Loucy (cell line): Measurements from ENCODE around the gene DCDC1.

Experiments used
- H2AFZ ChIP-seq: fragments of 200-600 bp; sonication (generic); 2 replicates; pipeline ENCODE4 v1.6.0; 2016; ENCODE audit warnings: antibody characterized with exemption, mild to moderate bottlenecking, low read length, moderate library complexity
- H3F3A ChIP-seq: fragments of 200-600 bp; 2 replicates; pipeline ENCODE4 v1.6.0; 2016; ENCODE audit warnings: antibody characterized with exemption, low read depth, mild to moderate bottlenecking
- H3K27me3 ChIP-seq: fragments of 200-600 bp; sonication (generic); 2 replicates; pipeline ENCODE4 v1.6.1; 2014; ENCODE audit warnings: low read length, mild to moderate bottlenecking; ENCODE audit not compliant: insufficient read depth, poor library complexity, severe bottlenecking
- H3K36me3 ChIP-seq: fragments of 200-600 bp; sonication (generic); 2 replicates; pipeline ENCODE4 v1.6.1; 2016; ENCODE audit warnings: low read length; ENCODE audit not compliant: insufficient read depth
- H3K4me1 ChIP-seq: fragments of 200-600 bp; sonication (generic); 2 replicates; pipeline ENCODE4 v1.5.1; 2014; ENCODE audit warnings: low read length, mild to moderate bottlenecking; ENCODE audit not compliant: insufficient read depth, poor library complexity, severe bottlenecking
- H3K4me2 ChIP-seq: fragments of 200-600 bp; sonication (generic); 2 replicates; pipeline ENCODE4 v1.6.0; 2014; ENCODE audit warnings: antibody characterized with exemption, low read length, low read depth, mild to moderate bottlenecking; ENCODE audit not compliant: poor library complexity, severe bottlenecking
- H3K4me3 ChIP-seq: fragments of 200-600 bp; sonication (generic); 2 replicates; pipeline ENCODE4 v1.5.1; 2014; ENCODE audit warnings: low read length, mild to moderate bottlenecking, mixed read lengths; ENCODE audit not compliant: poor library complexity, severe bottlenecking
- H3K79me2 ChIP-seq: fragments of 200-600 bp; sonication (generic); 2 replicates; pipeline ENCODE4 v1.6.1; 2014; ENCODE audit warnings: low read length; ENCODE audit not compliant: insufficient read depth
- H3K9ac ChIP-seq: fragments of 200-600 bp; sonication (generic); 2 replicates; pipeline ENCODE4 v1.6.0; 2014; ENCODE audit warnings: mild to moderate bottlenecking, low read depth, low read length, moderate library complexity; ENCODE audit not compliant: poor library complexity, severe bottlenecking
- H3K9me2 ChIP-seq: fragments of 200-600 bp; sonication (generic); replicated peaks from 2 replicates; pipeline ENCODE4 v1.6.1; 2016; ENCODE audit warnings: low read depth, low read length, mixed read lengths
- H3K9me3 ChIP-seq: fragments of 200-600 bp; sonication (generic); 2 replicates; pipeline ENCODE4 v1.6.1; 2014; ENCODE audit warnings: mild to moderate bottlenecking, antibody characterized with exemption, low read length, low read depth; ENCODE audit not compliant: insufficient read depth
- H4K20me1 ChIP-seq: fragments of 200-600 bp; sonication (generic); 2 replicates; pipeline ENCODE4 v1.6.0; 2014; ENCODE audit warnings: antibody characterized with exemption, low read length, mild to moderate bottlenecking; ENCODE audit not compliant: insufficient read depth, poor library complexity, severe bottlenecking
- CTCF ChIP-seq: fragments of 200-600 bp; sonication (generic); conservative IDR thresholded peaks from 2 replicates; pipeline ENCODE4 v1.5.1; 2014; ENCODE audit warnings: mild to moderate bottlenecking, antibody characterized with exemption, low read length
- EZH2phosphoT487 ChIP-seq: fragments of 200-600 bp; IDR thresholded peaks from 2 replicates; pipeline ENCODE4 v1.6.1; 2018; ENCODE audit warnings: antibody characterized with exemption, mild to moderate bottlenecking, moderate library complexity, borderline replicate concordance

The DCDC1 gene

DNA sequence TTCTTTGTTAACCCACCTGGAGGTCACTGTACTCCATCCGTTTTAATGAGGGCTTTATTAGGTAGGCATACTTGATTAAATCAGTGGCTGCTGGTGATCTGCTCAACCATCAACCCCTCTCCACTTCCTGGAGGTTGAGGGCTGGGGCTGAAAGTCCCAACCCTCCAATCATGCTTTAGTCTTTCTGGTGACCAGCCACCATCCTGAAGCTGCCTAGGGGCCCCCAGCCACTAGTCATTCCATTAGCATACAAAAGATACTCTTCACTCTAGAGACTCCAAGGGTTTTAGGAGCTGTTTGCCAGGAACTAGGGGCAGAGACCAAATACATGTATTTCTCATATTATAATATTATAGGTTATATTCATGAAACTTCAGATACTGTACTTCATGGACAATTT, 13.6 kb upstream of the DCDC1 start:
- Histone ChIP-seq H4K20me1 (no peaks in the 10 kb centered on the region), H3K4me1 (peaks cover 8% of the 10 kb centered on the region), H3K79me2 (no peaks in the 10 kb centered on the region), H3K9me2 (no peaks in the 10 kb centered on the region), H3K4me2 (no peak overlapping the region), H3F3A (no peaks in the 10 kb centered on the region), H3K36me3 (no peaks in the 10 kb centered on the region), H2AFZ (no peak overlapping the region), H3K9ac (no peak overlapping the region), H3K9me3 (no peaks in the 10 kb centered on the region), H3K4me3 (no peak overlapping the region), H3K27me3 (no peaks in the 10 kb centered on the region)
- TF ChIP-seq CTCF, result no peak
- TF ChIP-seq EZH2phosphoT487, result no peak

GRCh38 chr11:31375879-31376278, 6.3 kb upstream of the DCDC1 start:
- Histone ChIP-seq H2AFZ (no peak overlapping the region), H3K9ac (no peak overlapping the region), H3K9me2 (no peaks in the 10 kb centered on the region), H3K36me3 (no peaks in the 10 kb centered on the region), H3K4me3 (no peak overlapping the region), H3K4me2 (peak overlapping the region; percentile 62), H3F3A (no peaks in the 10 kb centered on the region), H3K79me2 (peaks cover 7% of the 10 kb centered on the region), H3K9me3 (no peaks in the 10 kb centered on the region), H3K27me3 (no peaks in the 10 kb centered on the region), H4K20me1 (peaks cover 5% of the 10 kb centered on the region), H3K4me1 (peaks cover 25% of the 10 kb centered on the region)
- no peak for TF ChIP-seq CTCF

DNA sequence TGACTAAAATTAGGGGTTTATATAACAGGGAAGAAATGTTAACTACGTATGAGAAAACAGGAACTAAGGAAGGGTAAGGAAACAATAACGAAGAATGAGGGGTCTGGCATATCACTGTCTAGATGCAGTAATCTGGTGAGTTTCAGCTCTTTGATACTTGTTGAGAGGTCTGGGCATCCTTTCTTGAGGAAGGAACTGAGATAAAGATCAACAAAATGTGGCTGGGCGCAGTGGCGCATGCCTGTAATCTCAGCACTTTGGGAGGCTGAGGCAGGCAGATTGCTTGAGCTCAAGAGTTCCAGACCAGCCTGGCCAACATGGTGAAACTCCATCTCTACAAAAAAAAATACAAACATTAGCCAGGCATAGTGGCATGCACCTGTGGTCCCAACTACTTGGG, 2.7 kb downstream of the DCDC1 start:
- Histone ChIP-seq H3K9me3 (no peaks in the 10 kb centered on the region), H3K4me3 (no peak overlapping the region), H3K9me2 (no peaks in the 10 kb centered on the region), H4K20me1 (no peaks in the 10 kb centered on the region), H3K79me2 (peaks cover 9% of the 10 kb centered on the region), H3F3A (no peaks in the 10 kb centered on the region), H2AFZ (no peak overlapping the region), H3K4me2 (peak overlapping the region; percentile 45), H3K9ac (no peak overlapping the region), H3K4me1 (peaks cover 29% of the 10 kb centered on the region), H3K27me3 (no peaks in the 10 kb centered on the region), H3K36me3 (no peaks in the 10 kb centered on the region)
- no peak for TF ChIP-seq EZH2phosphoT487
- TF ChIP-seq CTCF, result no peak
